MM.1S (cell line): ENCODE measurements around the gene DNAJB5.

Experiments
- DNase-seq: peaks from one replicate; pipeline ENCODE4 v3.0.0-alpha.2; 2015
- H2AFZ ChIP-seq: fragments of 300-600 bp; sonication (generic); 2 replicates; pipeline ENCODE4 v1.6.0; 2016; ENCODE audit warnings: antibody characterized with exemption, low read length
- H3F3A ChIP-seq: fragments of 300-600 bp; sonication (generic); 2 replicates; pipeline ENCODE4 v1.6.1; 2016; ENCODE audit warnings: mild to moderate bottlenecking, antibody characterized with exemption, low read length, moderate library complexity, mixed read lengths; ENCODE audit not compliant: insufficient read depth
- H3K27ac ChIP-seq: fragments of 300-600 bp; sonication (generic); 2 replicates; pipeline ENCODE4 v1.5.1; 2016; ENCODE audit warnings: mild to moderate bottlenecking, low read length
- H3K27me3 ChIP-seq: fragments of 300-600 bp; sonication (generic); replicated peaks from 2 replicates; pipeline ENCODE4 v1.6.0; 2016; ENCODE audit warnings: low read length; ENCODE audit not compliant: insufficient read depth
- H3K36me3 ChIP-seq: fragments of 300-600 bp; sonication (generic); replicated peaks from 2 replicates; pipeline ENCODE4 v1.6.1; 2016; ENCODE audit warnings: mild to moderate bottlenecking, low read length, mixed read lengths; ENCODE audit not compliant: insufficient read depth
- H3K4me1 ChIP-seq: fragments of 300-600 bp; sonication (generic); 2 replicates; pipeline ENCODE4 v1.6.1; 2016; ENCODE audit warnings: low read length, mixed read lengths
- H3K4me2 ChIP-seq: fragments of 300-600 bp; sonication (generic); 2 replicates; pipeline ENCODE4 v1.6.0; 2016; ENCODE audit warnings: low read depth, low read length
- H3K4me3 ChIP-seq: fragments of 300-600 bp; sonication (generic); 2 replicates; pipeline ENCODE4 v1.5.1; 2016; ENCODE audit warnings: low read length, mixed read lengths
- H3K79me2 ChIP-seq: fragments of 300-600 bp; sonication (generic); 2 replicates; pipeline ENCODE4 v1.6.1; 2016; ENCODE audit warnings: mixed run types, low read length, mixed read lengths
- H3K9ac ChIP-seq: fragments of 300-600 bp; sonication (generic); 2 replicates; pipeline ENCODE4 v1.6.1; 2016; ENCODE audit warnings: low read length, mixed read lengths
- H3K9me2 ChIP-seq: fragments of 300-600 bp; sonication (generic); replicated peaks from 2 replicates; pipeline ENCODE4 v1.6.1; 2016; ENCODE audit warnings: mild to moderate bottlenecking, low read length, mixed read lengths; ENCODE audit not compliant: insufficient read depth
- H3K9me3 ChIP-seq: fragments of 300-600 bp; sonication (generic); replicated peaks from 2 replicates; pipeline ENCODE4 v1.6.1; 2016; ENCODE audit warnings: mild to moderate bottlenecking, low read length, mixed read lengths; ENCODE audit not compliant: insufficient read depth
- H4K20me1 ChIP-seq: fragments of 300-600 bp; sonication (generic); 2 replicates; pipeline ENCODE4 v1.6.1; 2016; ENCODE audit warnings: mild to moderate bottlenecking, low read length, moderate library complexity, mixed read lengths; ENCODE audit not compliant: insufficient read depth
- EZH2 ChIP-seq: fragments of 300-600 bp; sonication (generic); optimal IDR thresholded peaks from 2 replicates; pipeline ENCODE3; 2017; ENCODE audit warnings: low read depth, mild to moderate bottlenecking, antibody characterized with exemption, low read length, mixed read lengths
- EZH2phosphoT487 ChIP-seq: fragments of 300-600 bp; sonication (generic); IDR thresholded peaks from 2 replicates; pipeline ENCODE4 v1.6.1; 2018; ENCODE audit warnings: antibody characterized with exemption, low read length
- TF ChIP-seq, protein P1 (sequence below): fragments of 300-600 bp; sonication (generic); IDR thresholded peaks from 2 replicates; pipeline ENCODE4 v1.5.1; 2016; ENCODE audit warnings: antibody characterized with exemption, low read length, mixed read lengths

Gene DNAJB5

DNA sequence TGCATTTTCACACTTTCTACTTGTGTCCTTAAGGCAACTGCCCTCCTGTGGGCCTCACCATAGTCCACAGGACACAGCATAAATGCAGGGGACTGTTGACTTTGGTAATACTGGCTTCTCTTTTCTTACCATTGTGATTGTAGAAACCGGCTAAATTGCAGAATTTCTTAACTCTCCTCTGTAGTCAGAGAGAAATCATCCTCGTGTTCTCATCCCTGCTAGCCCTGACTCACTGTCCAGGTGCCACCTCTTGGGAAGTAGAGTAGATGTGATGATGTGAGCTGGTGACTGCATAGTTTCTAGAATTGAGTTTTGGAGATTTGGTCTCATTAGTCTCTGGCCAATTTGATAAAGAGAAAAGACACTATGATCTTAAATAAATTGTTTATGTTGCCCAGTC is 26.0 kb upstream of the DNAJB5 start:
- TF ChIP-seq EZH2phosphoT487 = no peak
- TF ChIP-seq EZH2 = no peak
- TF ChIP-seq, protein P1, sequence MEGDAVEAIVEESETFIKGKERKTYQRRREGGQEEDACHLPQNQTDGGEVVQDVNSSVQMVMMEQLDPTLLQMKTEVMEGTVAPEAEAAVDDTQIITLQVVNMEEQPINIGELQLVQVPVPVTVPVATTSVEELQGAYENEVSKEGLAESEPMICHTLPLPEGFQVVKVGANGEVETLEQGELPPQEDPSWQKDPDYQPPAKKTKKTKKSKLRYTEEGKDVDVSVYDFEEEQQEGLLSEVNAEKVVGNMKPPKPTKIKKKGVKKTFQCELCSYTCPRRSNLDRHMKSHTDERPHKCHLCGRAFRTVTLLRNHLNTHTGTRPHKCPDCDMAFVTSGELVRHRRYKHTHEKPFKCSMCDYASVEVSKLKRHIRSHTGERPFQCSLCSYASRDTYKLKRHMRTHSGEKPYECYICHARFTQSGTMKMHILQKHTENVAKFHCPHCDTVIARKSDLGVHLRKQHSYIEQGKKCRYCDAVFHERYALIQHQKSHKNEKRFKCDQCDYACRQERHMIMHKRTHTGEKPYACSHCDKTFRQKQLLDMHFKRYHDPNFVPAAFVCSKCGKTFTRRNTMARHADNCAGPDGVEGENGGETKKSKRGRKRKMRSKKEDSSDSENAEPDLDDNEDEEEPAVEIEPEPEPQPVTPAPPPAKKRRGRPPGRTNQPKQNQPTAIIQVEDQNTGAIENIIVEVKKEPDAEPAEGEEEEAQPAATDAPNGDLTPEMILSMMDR = no peak
- H4K20me1 ChIP-seq = no peaks in the 10 kb centered on the region
- H3K4me3 ChIP-seq = no peak overlapping the region
- H3K9me3 ChIP-seq = no peaks in the 10 kb centered on the region
- no peak overlapping the region for H3K9ac ChIP-seq
- H3K79me2 ChIP-seq = no peaks in the 10 kb centered on the region
- H3K36me3 ChIP-seq = no peaks in the 10 kb centered on the region
- no peak overlapping the region for H2AFZ ChIP-seq
- H3K27ac ChIP-seq = no peak overlapping the region
- peaks cover 21% of the 10 kb centered on the region; the same call in 1 of the 2 replicates for H3K27me3 ChIP-seq
- DNase-seq = no peak
- H3F3A ChIP-seq = no peaks in the 10 kb centered on the region
- H3K9me2 ChIP-seq = no peaks in the 10 kb centered on the region
- H3K4me1 ChIP-seq = no peaks in the 10 kb centered on the region
- H3K4me2 ChIP-seq = no peak overlapping the region

DNA sequence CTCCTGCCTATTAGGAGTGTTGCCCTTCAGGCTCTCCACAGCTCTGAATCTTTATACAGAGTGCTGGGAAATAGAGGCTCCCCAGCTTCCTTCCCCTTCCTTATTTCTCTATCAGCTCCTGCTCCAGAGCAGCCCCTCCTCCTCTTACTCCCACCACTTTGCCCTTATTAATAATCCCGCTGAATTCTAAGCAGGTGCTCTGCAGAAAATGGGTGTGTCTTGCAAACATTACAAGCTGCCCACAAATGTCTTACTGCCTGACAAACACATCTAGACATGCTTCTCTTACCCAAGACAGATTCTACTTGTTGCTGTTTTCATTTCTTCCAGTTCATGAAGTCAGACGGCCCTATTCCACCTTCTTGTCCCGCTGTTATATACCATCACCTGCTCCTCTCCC is 25.1 kb upstream of the DNAJB5 start:
- no peak overlapping the region for H2AFZ ChIP-seq
- H3K27me3 ChIP-seq = peaks cover 13% of the 10 kb centered on the region; the same call in 1 of the 2 replicates
- no peak for DNase-seq
- no peaks in the 10 kb centered on the region for H4K20me1 ChIP-seq
- no peaks in the 10 kb centered on the region for H3K36me3 ChIP-seq
- TF ChIP-seq EZH2 = no peak
- TF ChIP-seq, protein P1 = no peak
- TF ChIP-seq EZH2phosphoT487 = no peak
- H3K9me3 ChIP-seq = no peaks in the 10 kb centered on the region
- no peaks in the 10 kb centered on the region for H3K9me2 ChIP-seq
- H3K4me3 ChIP-seq = no peak overlapping the region
- no peaks in the 10 kb centered on the region for H3K79me2 ChIP-seq
- H3K27ac ChIP-seq = no peak overlapping the region
- no peaks in the 10 kb centered on the region for H3F3A ChIP-seq
- H3K9ac ChIP-seq = no peak overlapping the region
- no peak overlapping the region for H3K4me2 ChIP-seq
- H3K4me1 ChIP-seq = no peaks in the 10 kb centered on the region

DNA sequence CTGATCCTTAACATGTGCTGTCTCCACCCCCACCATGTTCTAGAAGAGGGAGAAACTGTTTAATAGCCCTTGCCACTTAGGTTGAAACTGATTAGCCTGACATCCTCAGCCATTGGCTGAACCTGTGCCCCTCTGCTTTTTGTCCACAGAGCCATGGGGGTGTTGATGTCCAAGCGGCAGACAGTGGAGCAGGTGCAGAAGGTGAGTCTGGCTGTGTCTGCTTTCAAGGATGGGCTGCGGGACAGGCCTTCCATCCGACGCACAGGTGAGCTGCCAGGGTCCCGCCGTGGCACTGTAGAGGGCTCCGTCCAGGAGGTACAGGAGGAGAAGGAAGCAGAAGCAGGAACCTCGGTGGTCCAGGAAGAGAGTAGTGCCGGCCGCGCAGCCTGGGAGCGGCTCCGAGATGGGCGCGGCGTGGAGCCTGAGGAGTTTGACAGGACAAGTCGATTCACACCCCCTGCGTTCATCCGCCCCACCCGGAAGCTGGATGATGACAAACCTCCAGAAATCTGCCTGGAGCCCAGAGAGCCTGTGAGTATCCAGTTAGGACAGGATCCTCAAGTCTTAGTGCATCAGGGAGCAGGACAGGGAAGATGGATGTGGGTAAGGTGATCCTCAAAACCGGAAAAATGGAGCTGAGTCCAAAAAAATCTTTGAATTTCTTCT is 18.3 kb upstream of the DNAJB5 start:
- H3K9me3 ChIP-seq = no peaks in the 10 kb centered on the region
- no peaks in the 10 kb centered on the region for H3K27me3 ChIP-seq
- no peaks in the 10 kb centered on the region for H3K36me3 ChIP-seq
- no peak overlapping the region for H3K4me2 ChIP-seq
- H2AFZ ChIP-seq = no peak overlapping the region
- H3K4me3 ChIP-seq = no peak overlapping the region
- H3F3A ChIP-seq = no peaks in the 10 kb centered on the region
- H3K9ac ChIP-seq = no peak overlapping the region
- no peak overlapping the region for H3K27ac ChIP-seq
- TF ChIP-seq, protein P1 = no peak
- TF ChIP-seq EZH2phosphoT487 = no peak
- no peak for TF ChIP-seq EZH2
- H3K79me2 ChIP-seq = no peaks in the 10 kb centered on the region
- H4K20me1 ChIP-seq = no peaks in the 10 kb centered on the region
- no peaks in the 10 kb centered on the region for H3K4me1 ChIP-seq
- DNase-seq = no peak
- no peaks in the 10 kb centered on the region for H3K9me2 ChIP-seq
